ENCODE measurements around the gene MAML3. TPM values are rescaled to one million over a fixed set of nuclear protein-coding genes. Genes with fewer than 3 reads are reported as not detected.
A peak's percentile ranks its signal among the peaks of the same experiment; 100 is the strongest.

MAML3 gene
- total RNA-seq, 1 donor = 6.5 TPM

- TF ChIP-seq, protein P1, sequence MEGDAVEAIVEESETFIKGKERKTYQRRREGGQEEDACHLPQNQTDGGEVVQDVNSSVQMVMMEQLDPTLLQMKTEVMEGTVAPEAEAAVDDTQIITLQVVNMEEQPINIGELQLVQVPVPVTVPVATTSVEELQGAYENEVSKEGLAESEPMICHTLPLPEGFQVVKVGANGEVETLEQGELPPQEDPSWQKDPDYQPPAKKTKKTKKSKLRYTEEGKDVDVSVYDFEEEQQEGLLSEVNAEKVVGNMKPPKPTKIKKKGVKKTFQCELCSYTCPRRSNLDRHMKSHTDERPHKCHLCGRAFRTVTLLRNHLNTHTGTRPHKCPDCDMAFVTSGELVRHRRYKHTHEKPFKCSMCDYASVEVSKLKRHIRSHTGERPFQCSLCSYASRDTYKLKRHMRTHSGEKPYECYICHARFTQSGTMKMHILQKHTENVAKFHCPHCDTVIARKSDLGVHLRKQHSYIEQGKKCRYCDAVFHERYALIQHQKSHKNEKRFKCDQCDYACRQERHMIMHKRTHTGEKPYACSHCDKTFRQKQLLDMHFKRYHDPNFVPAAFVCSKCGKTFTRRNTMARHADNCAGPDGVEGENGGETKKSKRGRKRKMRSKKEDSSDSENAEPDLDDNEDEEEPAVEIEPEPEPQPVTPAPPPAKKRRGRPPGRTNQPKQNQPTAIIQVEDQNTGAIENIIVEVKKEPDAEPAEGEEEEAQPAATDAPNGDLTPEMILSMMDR (IDR thresholded peaks at IDR 0.05; ENCODE audit: insufficient read depth, low read depth, low read length) = no peak
- H3K4me3 ChIP-seq (ENCODE audit: low read depth, low read length) = no peak overlapping the region
- DNase-seq (ENCODE audit: low read depth) = peak; percentile 53
Observed at GRCh38 chr4:139934057-139934707, 219.8 kb downstream of the MAML3 start.

- no peak overlapping the region for H3K4me3 ChIP-seq (ENCODE audit: low read depth, low read length)
- no peak for DNase-seq (ENCODE audit: low read depth)
- TF ChIP-seq, protein P1 (IDR thresholded peaks at IDR 0.05; ENCODE audit: insufficient read depth, low read depth, low read length) = no peak
Observed at GRCh38 chr4:139933541-139933940, 220.4 kb downstream of the MAML3 start.

- TF ChIP-seq, protein P1 (IDR thresholded peaks at IDR 0.05; ENCODE audit: insufficient read depth, low read depth, low read length) = no peak
- no peak overlapping the region for H3K4me3 ChIP-seq (ENCODE audit: low read depth, low read length)
- DNase-seq (ENCODE audit: low read depth) = no peak
Observed at GRCh38 chr4:139933104-139933503, 220.9 kb downstream of the MAML3 start.

DNA sequence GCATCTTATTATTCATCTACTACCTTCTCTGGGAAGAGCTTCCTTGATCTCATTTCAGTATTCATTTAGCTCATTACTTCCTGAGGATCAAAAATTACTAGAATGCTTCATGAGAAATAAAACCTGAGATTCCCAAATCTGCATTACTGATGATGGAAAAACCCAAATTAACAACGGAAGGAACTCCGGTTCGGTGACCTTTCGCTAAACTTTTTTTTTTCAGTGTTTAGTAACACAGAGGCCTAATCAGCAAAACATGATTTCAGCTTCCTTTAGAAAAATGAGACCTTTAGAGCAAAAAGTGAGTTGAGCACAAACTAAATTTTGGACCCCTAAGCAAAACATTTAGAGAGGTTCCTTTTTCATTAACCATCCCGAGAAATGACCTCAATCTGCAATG lies 229.2 kb downstream of the MAML3 start:
- TF ChIP-seq, protein P1 (IDR thresholded peaks at IDR 0.05; ENCODE audit: insufficient read depth, low read depth, low read length) = no peak
- H3K4me3 ChIP-seq (ENCODE audit: low read depth, low read length) = no peak overlapping the region

DNA sequence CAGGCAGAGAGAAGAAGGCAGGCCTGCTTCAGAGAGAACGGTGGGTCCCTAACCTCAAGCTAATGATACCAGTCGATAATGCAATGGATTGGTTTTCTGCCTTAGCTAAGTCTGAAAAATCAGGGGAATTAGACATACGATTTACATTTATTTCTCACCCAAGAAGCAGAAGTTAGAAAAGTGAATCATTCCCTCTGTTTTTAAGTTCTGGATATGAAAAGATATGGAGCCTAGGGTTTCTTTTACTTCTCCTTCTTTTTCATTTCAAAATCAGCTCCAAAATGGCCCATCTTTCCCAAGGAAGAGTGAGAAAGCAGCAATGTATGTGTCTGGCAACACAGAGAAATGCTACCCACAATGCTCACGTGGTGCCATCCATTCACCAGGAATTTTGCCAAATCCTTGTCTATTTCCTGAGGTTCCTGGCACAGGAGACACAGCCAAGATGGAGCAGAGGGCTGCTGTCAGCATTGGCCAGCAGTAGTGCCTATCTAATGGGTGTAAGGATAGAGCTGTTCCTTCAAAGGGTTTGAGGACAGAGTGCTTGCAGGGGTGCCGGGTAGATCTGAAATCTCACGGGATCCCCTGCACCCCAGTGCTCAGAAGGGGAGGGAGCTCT lies 231.5 kb downstream of the MAML3 start:
- DNase-seq (ENCODE audit: low read depth) = no peak
- H3K4me3 ChIP-seq (ENCODE audit: low read depth, low read length) = no peak overlapping the region
- TF ChIP-seq, protein P1 (IDR thresholded peaks at IDR 0.05; ENCODE audit: insufficient read depth, low read depth, low read length) = no peak

More for the DNA sequence above, 229.2 kb downstream of the MAML3 start:
- no peak for DNase-seq (ENCODE audit: low read depth)

- H3K4me3 ChIP-seq (ENCODE audit: low read depth, low read length) = no peak overlapping the region
- DNase-seq (ENCODE audit: low read depth) = no peak
- TF ChIP-seq, protein P1 (IDR thresholded peaks at IDR 0.05; ENCODE audit: insufficient read depth, low read depth, low read length) = no peak
Observed at GRCh38 chr4:139921429-139922184, 232.4 kb downstream of the MAML3 start.

All from fibroblast of villous mesenchyme (primary cell).